Calu3 (cell line): ENCODE data around the gene IVD. TPM values are rescaled to one million over a fixed set of nuclear protein-coding genes. Genes with fewer than 3 reads are reported as not detected.

Experiments
- BruUV-seq: library from RNA; stranded (reverse); fragments of 400-500 nt; replicated peaks from 2 replicates; lab custom pipeline; 2021; lab: Mats Ljungman, UMichigan
- CTCF ChIA-PET: fragments of 300-600 bp; sonication (Branson Sonifier 250); formaldehyde crosslinking; loops from one replicate; lab custom pipeline; 2022; ENCODE audit warnings: antibody characterized with exemption; lab: Charles Lee
- DNase-seq: peaks from one replicate; pipeline ENCODE4 v3.0.0; 2022
- H3K27ac Mint-ChIP-seq: one replicate; pipeline ENCODE4 v1.8.0; 2022; ENCODE audit warnings: mixed read lengths; ENCODE audit not compliant: unreplicated experiment
- H3K27me3 Mint-ChIP-seq: one replicate; pipeline ENCODE4 v1.8.0; 2022; ENCODE audit warnings: mixed read lengths; ENCODE audit not compliant: unreplicated experiment
- H3K36me3 Mint-ChIP-seq: one replicate; pipeline ENCODE4 v1.8.0; 2022; ENCODE audit warnings: mild to moderate bottlenecking, moderate library complexity, mixed read lengths; ENCODE audit not compliant: insufficient read depth, unreplicated experiment
- H3K4me1 Mint-ChIP-seq: one replicate; pipeline ENCODE4 v1.8.0; 2022; ENCODE audit warnings: mild to moderate bottlenecking, low read depth, mixed read lengths; ENCODE audit not compliant: unreplicated experiment
- H3K4me3 Mint-ChIP-seq: one replicate; pipeline ENCODE4 v1.8.0; 2022; ENCODE audit warnings: mild to moderate bottlenecking, low read depth, moderate library complexity, mixed read lengths; ENCODE audit not compliant: unreplicated experiment
- H3K9me3 Mint-ChIP-seq: one replicate; pipeline ENCODE4 v1.8.0; 2022; ENCODE audit warnings: low read depth, mixed read lengths; ENCODE audit not compliant: unreplicated experiment
- intact Hi-C: fragments of 100-400 bp; cut with micrococcal nuclease; formaldehyde crosslinking; loops from one replicate; pipeline ENCODE4 v1.10.0; 2022; ENCODE audit not compliant: unreplicated experiment
- total RNA-seq: library from RNA; stranded (reverse); gene quantifications from 2 replicates; pipeline ENCODE4 v1.2.3, GENCODE V29; 2022
- TF ChIP-seq, protein P1 (sequence below): fragments of 200-600 bp; IDR thresholded peaks from one replicate; pipeline ENCODE4 v1.8.0; 2022; ENCODE audit warnings: antibody characterized with exemption; ENCODE audit not compliant: unreplicated experiment

Gene IVD
- total RNA-seq, 1 experiment from 2014 or later = 46.6 TPM

DNA sequence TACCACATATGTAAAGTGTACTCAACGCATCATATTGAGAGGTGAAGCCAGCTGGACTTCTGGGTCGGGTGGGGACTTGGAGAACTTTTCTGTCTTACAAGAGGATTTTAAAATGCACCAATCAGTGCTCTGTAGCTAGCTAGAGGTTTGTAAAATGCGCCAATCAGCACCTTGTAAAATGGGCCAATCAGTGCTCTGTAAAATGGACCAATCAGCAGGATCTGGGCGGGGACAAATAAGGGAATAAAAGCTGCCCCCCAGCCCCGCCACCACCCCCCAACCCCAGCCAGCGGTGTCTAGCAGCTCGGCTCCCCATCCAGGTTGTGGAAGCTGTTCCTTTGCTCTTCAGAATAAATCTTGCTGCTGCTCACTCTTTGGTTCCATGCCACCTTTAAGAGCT lies 6.2 kb upstream of the IVD start:
- CTCF ChIA-PET = interaction anchor here (0.7 kb wide), 1 partner anchor 63 kb away, joined by 3 read pairs; no protein-coding TSS in a partner anchor

DNA sequence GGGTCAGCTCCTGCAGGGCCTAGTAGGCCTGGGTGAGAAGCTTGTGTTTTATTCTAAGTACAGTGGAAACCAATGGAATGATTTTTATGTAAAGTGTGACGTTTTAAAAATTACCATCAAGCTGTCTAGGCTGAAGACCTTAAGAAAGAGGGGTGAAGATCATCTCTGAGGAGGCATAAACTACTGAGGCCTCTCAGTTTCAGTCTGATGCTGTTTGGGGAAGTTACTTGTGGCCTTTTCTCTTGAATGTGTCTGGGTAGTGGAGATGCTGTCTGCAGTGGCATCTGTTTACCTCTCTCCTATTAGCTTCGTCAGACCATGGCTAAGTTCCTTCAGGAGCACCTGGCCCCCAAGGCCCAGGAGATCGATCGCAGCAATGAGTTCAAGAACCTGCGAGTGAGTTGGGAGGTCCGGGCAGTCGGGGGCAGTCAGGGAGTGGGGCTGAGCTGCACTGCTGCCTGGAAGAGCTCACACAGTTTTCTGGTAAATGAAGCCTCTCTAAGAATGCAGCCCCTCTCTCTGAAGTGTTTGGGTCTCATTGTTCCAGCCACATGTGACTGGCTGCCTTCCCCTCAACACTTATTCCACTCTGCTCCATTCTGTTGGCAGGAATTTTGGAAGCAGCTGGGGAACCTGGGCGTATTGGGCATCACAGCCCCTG lies 1.9 kb downstream of the IVD start:
- no peaks in the 10 kb centered on the region for H3K9me3 Mint-ChIP-seq
- intact Hi-C loops = no loop called here
- H3K4me3 Mint-ChIP-seq = no peak overlapping the region
- no peak overlapping the region for H3K27ac Mint-ChIP-seq
- TF ChIP-seq, protein P1, sequence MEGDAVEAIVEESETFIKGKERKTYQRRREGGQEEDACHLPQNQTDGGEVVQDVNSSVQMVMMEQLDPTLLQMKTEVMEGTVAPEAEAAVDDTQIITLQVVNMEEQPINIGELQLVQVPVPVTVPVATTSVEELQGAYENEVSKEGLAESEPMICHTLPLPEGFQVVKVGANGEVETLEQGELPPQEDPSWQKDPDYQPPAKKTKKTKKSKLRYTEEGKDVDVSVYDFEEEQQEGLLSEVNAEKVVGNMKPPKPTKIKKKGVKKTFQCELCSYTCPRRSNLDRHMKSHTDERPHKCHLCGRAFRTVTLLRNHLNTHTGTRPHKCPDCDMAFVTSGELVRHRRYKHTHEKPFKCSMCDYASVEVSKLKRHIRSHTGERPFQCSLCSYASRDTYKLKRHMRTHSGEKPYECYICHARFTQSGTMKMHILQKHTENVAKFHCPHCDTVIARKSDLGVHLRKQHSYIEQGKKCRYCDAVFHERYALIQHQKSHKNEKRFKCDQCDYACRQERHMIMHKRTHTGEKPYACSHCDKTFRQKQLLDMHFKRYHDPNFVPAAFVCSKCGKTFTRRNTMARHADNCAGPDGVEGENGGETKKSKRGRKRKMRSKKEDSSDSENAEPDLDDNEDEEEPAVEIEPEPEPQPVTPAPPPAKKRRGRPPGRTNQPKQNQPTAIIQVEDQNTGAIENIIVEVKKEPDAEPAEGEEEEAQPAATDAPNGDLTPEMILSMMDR = no peak
- CTCF ChIA-PET = no interaction called here
- no TSS peak for BruUV-seq
- peaks cover 29% of the 10 kb centered on the region for H3K36me3 Mint-ChIP-seq
- peaks cover 10% of the 10 kb centered on the region for H3K4me1 Mint-ChIP-seq
- no peaks in the 10 kb centered on the region for H3K27me3 Mint-ChIP-seq
- no peak for DNase-seq

More for the DNA sequence above, 6.2 kb upstream of the IVD start:
- no peak overlapping the region for H3K27ac Mint-ChIP-seq
- no peaks in the 10 kb centered on the region for H3K9me3 Mint-ChIP-seq
- no peaks in the 10 kb centered on the region for H3K27me3 Mint-ChIP-seq
- peaks cover 4% of the 10 kb centered on the region for H3K36me3 Mint-ChIP-seq
- intact Hi-C loops = no loop called here
- no peak overlapping the region for H3K4me3 Mint-ChIP-seq
- no peak for DNase-seq
- TF ChIP-seq, protein P1 = no peak
- no peaks in the 10 kb centered on the region for H3K4me1 Mint-ChIP-seq
- no TSS peak for BruUV-seq

DNA sequence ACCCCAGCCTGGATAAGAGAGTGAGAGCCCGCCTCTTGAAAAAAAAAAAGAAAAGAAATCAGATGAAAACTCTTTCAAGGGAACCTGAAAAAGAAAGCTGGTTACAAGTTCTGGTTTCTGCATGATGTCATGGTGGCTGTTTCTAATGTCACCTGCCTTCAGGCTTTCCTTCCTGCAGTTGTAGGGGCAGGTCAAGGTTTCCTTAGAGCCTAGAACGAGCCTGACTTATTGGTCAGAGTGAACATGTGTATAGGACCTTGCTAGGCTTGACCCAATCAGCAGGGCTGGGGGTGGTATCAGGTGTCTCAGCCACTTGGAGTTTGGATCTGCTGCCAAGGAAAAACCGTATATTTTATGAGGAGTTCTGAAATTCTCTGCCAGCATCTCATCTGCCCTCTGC lies 3.8 kb downstream of the IVD start:
- Mint-ChIP-seq H3K9me3 (no peaks in the 10 kb centered on the region), H3K27me3 (no peaks in the 10 kb centered on the region), H3K27ac (no peak overlapping the region), H3K36me3 (peaks cover 36% of the 10 kb centered on the region), H3K4me1 (peaks cover 10% of the 10 kb centered on the region), H3K4me3 (no peak overlapping the region)
- TF ChIP-seq, protein P1 = no peak
- DNase-seq = no peak
- BruUV-seq = no TSS peak
- CTCF ChIA-PET = no interaction called here
- intact Hi-C loops = no loop called here

DNA sequence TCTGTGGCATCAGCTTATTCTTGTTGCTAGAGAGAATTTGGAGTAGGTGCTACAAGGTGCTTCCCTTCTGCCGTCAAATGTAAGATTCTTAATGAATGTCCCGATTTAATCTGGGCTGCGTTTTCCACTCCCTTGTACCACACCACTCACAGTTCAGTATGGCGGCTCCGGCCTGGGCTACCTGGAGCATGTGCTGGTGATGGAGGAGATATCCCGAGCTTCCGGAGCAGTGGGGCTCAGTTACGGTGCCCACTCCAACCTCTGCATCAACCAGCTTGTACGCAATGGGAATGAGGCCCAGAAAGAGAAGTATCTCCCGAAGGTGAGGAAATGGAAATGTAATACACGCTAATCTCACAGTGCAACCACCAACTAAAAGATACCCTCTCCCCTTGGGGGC lies 4.9 kb downstream of the IVD start:
- Mint-ChIP-seq H3K36me3 (peaks cover 31% of the 10 kb centered on the region), H3K4me1 (peaks cover 10% of the 10 kb centered on the region), H3K27ac (no peak overlapping the region), H3K27me3 (no peaks in the 10 kb centered on the region), H3K4me3 (no peak overlapping the region), H3K9me3 (no peaks in the 10 kb centered on the region)
- no peak for DNase-seq
- TF ChIP-seq, protein P1 = no peak
- BruUV-seq = no TSS peak
- CTCF ChIA-PET = no interaction called here
- intact Hi-C loops = no loop called here
